Fibroblast of mammary gland (primary cell): ENCODE measurements around the gene DHX40.

Experiments used
- DNase-seq: peaks from one replicate; pipeline ENCODE4 v3.0.0-alpha.2; 2010; ENCODE audit warnings: low read depth
- H3K4me3 ChIP-seq: 2 replicates; pipeline ENCODE4 v1.5.1; 2011; ENCODE audit warnings: low read depth, mild to moderate bottlenecking, low read length, moderate library complexity; ENCODE audit not compliant: control insufficient read depth
- TF ChIP-seq, protein P1 (sequence below): conservative IDR thresholded peaks from 2 replicates; pipeline ENCODE4 v1.5.1; 2011; ENCODE audit warnings: low read depth, low read length, inconsistent platforms; ENCODE audit not compliant: control insufficient read depth, insufficient read depth

DHX40 gene

GRCh38 chr17:59607061-59607460 lies 41.7 kb downstream of the DHX40 start:
- H3K4me3 ChIP-seq = no peak overlapping the region
- TF ChIP-seq, protein P1, sequence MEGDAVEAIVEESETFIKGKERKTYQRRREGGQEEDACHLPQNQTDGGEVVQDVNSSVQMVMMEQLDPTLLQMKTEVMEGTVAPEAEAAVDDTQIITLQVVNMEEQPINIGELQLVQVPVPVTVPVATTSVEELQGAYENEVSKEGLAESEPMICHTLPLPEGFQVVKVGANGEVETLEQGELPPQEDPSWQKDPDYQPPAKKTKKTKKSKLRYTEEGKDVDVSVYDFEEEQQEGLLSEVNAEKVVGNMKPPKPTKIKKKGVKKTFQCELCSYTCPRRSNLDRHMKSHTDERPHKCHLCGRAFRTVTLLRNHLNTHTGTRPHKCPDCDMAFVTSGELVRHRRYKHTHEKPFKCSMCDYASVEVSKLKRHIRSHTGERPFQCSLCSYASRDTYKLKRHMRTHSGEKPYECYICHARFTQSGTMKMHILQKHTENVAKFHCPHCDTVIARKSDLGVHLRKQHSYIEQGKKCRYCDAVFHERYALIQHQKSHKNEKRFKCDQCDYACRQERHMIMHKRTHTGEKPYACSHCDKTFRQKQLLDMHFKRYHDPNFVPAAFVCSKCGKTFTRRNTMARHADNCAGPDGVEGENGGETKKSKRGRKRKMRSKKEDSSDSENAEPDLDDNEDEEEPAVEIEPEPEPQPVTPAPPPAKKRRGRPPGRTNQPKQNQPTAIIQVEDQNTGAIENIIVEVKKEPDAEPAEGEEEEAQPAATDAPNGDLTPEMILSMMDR = no peak
- DNase-seq = no peak

DNA sequence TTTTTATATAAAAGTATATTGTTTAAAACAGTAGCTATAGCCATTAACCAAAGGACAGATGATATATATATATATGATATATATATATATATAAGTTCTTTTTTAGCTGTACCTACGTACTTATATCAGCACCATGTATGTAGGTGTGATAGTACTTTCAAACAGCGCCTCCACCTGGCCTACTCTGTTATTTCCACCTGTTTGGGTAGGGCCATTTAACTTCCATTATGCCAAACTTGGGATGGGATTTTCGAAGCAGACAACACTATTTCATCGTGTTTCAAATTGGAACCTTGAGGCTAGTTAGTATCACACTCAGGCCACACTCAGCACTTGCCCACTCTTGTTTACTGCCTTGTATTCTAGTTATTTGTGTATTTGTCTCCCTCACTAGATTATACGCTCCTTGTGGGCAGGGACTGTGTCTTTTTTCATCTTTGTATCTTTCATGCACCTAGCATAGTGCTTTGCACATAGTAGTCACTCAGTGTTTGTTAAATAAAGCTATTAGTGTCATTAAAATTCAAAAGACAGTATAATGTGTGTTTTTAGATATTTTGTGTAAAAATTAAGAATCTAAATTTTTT lies 42.5 kb downstream of the DHX40 start:
- no peak overlapping the region for H3K4me3 ChIP-seq
- DNase-seq = no peak
- TF ChIP-seq, protein P1 = peak; percentile 25

GRCh38 chr17:59611503-59611902 lies 46.1 kb downstream of the DHX40 start:
- TF ChIP-seq, protein P1 = no peak
- DNase-seq = no peak
- no peak overlapping the region for H3K4me3 ChIP-seq

DNA sequence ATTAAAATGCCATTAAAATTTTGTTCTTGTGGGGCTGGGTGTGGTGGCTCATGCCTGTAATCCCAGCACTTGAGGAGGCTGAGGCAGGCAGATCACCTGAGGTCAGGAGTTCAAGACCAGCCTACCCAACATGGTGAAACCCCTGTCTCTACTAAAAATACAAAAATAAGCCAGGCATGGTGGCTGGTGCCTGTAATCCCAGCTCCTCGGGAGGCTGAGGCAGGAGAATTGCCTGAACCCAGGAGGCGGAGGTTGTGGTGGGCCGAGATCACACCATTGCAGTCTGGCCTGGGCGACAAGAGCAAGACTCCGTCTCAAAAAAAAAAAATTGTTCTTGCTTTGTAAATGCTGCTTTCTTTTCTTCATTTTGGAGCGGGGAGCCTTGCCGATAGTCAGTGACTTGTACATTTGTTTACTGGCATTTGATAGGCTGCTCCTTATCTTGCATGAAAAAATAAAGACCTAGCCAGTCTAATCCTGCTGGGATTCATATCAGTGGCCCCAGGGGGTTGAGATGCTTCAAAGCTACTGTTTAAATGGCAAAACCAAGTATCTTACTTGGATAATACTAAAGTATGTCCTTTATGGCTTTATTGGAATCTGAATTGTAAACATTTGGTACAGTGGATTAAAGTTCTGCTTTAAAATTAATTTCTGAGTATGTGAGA lies 51.0 kb downstream of the DHX40 start:
- TF ChIP-seq, protein P1 = no peak
- no peak overlapping the region for H3K4me3 ChIP-seq
- no peak for DNase-seq

- DNase-seq = no peak
- H3K4me3 ChIP-seq = no peak overlapping the region
- TF ChIP-seq, protein P1 = no peak
Observed at GRCh38 chr17:59617156-59617732, 51.8 kb downstream of the DHX40 start.

DNA sequence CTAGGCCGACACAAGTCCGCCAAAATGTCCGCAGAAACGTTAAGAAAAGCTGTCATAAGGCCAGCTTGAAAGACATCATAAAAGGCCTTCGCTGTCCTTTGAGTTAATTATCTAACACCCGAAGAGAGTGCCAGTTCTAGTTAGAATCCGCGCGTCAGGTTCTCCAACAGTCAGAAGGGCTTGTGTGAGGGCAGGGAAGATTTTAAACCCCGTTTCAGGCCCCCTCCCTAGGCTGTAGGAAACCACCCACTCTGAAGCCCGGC lies 53.6 kb downstream of the DHX40 start:
- TF ChIP-seq, protein P1 = no peak

More for the DNA sequence above, 53.6 kb downstream of the DHX40 start:
- peak overlapping the region; percentile 93 for H3K4me3 ChIP-seq
- DNase-seq = no peak
